Esophagus muscularis mucosa (tissue), 4 donors: ENCODE data around the gene PPM1M. TPM values are rescaled to one million over a fixed set of nuclear protein-coding genes. Genes with fewer than 3 reads are reported as not detected.
A peak's percentile ranks its signal among the peaks of the same experiment; 100 is the strongest.

Experiments used
- DNase-seq: peaks from one replicate; pipeline ENCODE4 v3.0.0-alpha.2; 2017; ENCODE audit errors: extremely low spot score
- H3K27ac ChIP-seq, 4 donors: fragments of 200-600 bp; sonication (generic); replicated peaks in 1 of 4; 1 replicate in 3 of 4; 2 replicates in 1 of 4; pipeline ENCODE4 v1.5.1; 2016 to 2019; ENCODE audit warnings: mild to moderate bottlenecking in 1 of 4
- H3K27me3 ChIP-seq, 4 donors: fragments of 200-600 bp; sonication (generic); one replicate each; pipeline versions ENCODE4 v1.5.1 to v1.6.0; 2016 to 2019
- H3K36me3 ChIP-seq, 4 donors: fragments of 200-600 bp; sonication (generic); one replicate each; pipeline ENCODE4 v1.5.1; 2016 to 2019
- H3K4me1 ChIP-seq, 4 donors: fragments of 200-600 bp; sonication (generic); one replicate each; pipeline ENCODE4 v1.5.1; 2016 to 2019
- H3K4me3 ChIP-seq, 4 donors: fragments of 200-600 bp; sonication (generic); 1 replicate in 2 of 4; 2 replicates in 2 of 4; pipeline ENCODE4 v1.5.1; 2016 to 2019; ENCODE audit warnings: mild to moderate bottlenecking in 4 of 4, moderate library complexity in 1 of 4
- H3K9me3 ChIP-seq, 4 donors: fragments of 200-600 bp; sonication (generic); 1 replicate in 3 of 4; 2 replicates in 1 of 4; pipeline ENCODE4 v1.5.1; 2016 to 2019
- EP300 ChIP-seq: sonication (generic); formaldehyde crosslinking; IDR thresholded peaks from one replicate; pipeline ENCODE4 v1.6.1; 2017; ENCODE audit warnings: antibody characterized with exemption
- POLR2A ChIP-seq: fragments of 450-650 bp; IDR thresholded peaks from one replicate; pipeline ENCODE4 v1.6.1; 2017; ENCODE audit warnings: antibody characterized with exemption, moderate library complexity, mild to moderate bottlenecking, low read depth
- POLR2AphosphoS5 ChIP-seq, 2 donors: sonication (generic); formaldehyde crosslinking; IDR thresholded peaks; one replicate each; pipeline ENCODE4 v1.6.1; 2017; ENCODE audit warnings: antibody characterized with exemption in 2 of 2
- WGBS: methylation state at CpG from one replicate; pipeline ENCODE4 v1.1.5; 2018; 5-methylcytosine and 5-hydroxymethylcytosine counted together
- intact Hi-C: fragments of 100-400 bp; cut with DNase I; formaldehyde crosslinking; loops from one replicate; pipeline ENCODE4 v1.15.1; 2023
- total RNA-seq, 4 donors: library from RNA; depleted of rRNA; stranded (reverse); fragments of >200 nt; gene quantifications; one replicate each; pipeline versions ENCODE4 v1.1.0 to v1.2.1, GENCODE V29; 2016
- TF ChIP-seq, protein P1 (sequence below), 3 experiments: fragments of 200-600 bp in 2 of 3; fragments of 450-650 bp in 1 of 3; sonication (generic) in 2 of 3; IDR thresholded peaks; one replicate each; pipeline ENCODE4 v1.5.1; 2017 to 2019; ENCODE audit warnings: antibody characterized with exemption in 3 of 3, mild to moderate bottlenecking in 2 of 3, moderate library complexity in 1 of 3

Gene PPM1M
- total RNA-seq, 4 donors from 2014 or later, result 24.1 to 35.7 (median 32.4) TPM

DNA sequence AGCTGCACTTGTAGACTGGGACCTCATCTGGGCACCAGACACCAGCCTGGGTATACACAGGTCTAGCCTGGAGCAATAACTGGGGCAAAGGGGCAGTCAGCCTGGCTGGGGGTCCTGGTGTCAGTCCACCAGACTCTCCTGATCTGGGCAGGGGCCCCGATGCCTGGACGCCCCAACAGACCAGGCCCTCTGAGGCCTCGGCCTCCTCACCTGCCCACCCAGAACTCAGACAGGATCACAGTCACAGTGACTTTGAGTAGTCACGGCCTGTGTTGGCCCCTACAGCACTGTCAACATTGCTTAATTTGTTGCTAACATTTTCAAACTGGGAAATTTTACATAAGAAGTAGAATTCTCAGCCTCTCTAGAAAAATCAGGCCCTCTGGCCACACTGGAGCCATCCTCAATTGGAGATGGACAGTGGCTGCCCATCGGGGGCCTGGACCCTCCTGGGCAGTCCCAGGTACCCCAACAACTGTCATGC, 12.4 kb upstream of the PPM1M start:
- intact Hi-C loops, result no loop called here
- Histone ChIP-seq H3K36me3 (peaks cover 28 to 69% (median 53%) of the 10 kb centered on the region in 4 donors), H3K27me3 (no peaks in the 10 kb centered on the region), H3K4me1 (peaks cover 43 to 68% (median 65%) of the 10 kb centered on the region in 4 donors), H3K9me3 (no peaks in the 10 kb centered on the region), H3K4me3 (no peak overlapping the region), H3K27ac (no peak overlapping the region)
- DNase-seq, result no peak
- WGBS, result 96% methylated on average over 4 of the region's 5 CpGs
- TF ChIP-seq POLR2A (no peak), POLR2AphosphoS5 (IDR thresholded peaks at IDR 0.05) (no peak), EP300 (no peak)
- TF ChIP-seq, protein P1, sequence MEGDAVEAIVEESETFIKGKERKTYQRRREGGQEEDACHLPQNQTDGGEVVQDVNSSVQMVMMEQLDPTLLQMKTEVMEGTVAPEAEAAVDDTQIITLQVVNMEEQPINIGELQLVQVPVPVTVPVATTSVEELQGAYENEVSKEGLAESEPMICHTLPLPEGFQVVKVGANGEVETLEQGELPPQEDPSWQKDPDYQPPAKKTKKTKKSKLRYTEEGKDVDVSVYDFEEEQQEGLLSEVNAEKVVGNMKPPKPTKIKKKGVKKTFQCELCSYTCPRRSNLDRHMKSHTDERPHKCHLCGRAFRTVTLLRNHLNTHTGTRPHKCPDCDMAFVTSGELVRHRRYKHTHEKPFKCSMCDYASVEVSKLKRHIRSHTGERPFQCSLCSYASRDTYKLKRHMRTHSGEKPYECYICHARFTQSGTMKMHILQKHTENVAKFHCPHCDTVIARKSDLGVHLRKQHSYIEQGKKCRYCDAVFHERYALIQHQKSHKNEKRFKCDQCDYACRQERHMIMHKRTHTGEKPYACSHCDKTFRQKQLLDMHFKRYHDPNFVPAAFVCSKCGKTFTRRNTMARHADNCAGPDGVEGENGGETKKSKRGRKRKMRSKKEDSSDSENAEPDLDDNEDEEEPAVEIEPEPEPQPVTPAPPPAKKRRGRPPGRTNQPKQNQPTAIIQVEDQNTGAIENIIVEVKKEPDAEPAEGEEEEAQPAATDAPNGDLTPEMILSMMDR (IDR thresholded peaks at IDR 0.05), result no peak

GRCh38 chr3:52233968-52234367, 11.6 kb upstream of the PPM1M start:
- intact Hi-C loops, result no loop called here
- H3K4me3 ChIP-seq, result no peak overlapping the region

DNA sequence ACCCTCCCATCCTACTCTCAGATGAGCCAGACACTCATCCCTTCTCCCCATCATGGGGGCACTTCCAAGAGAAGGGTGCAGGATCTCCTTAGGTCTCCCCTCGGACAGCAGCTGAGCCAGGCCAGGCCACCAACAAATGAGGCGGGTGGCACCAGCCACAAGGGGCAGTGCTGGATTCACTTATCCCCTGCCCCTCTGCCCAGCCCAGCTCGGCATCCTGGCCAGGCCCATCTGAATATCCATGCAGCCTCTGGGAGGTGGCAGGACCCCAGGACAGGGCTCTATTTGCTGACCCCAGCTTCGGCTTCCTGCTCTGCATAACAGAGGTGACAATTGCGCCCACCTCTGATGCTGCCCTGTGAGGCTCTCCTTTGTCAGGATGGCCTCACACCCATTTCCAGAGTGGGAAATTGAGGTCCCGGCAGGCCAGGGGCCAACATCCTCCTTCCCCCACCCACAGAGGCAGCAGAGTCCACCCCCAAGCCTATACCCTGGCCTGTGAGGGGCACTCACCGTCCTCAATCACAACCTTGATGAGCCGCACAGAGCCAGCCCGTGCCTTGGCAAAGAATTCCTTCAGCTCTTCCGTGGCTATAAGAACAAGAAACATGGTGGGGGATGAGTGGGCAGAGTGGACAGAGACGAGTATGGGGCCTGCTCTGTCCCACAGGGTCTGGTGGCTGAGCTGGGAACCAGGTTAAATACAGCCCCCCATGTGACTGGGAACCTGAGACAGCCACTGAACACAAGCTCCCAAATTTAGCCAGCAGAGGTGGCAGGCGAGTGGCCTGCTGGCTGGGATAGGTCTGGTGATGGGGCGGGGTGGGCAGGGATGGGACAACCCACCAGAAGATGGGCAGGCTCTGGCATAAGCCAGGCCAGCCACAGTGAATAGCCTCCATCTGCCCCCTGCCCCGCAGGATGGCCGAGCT, 10.8 kb upstream of the PPM1M start:
- 86% methylated on average over 11 of the region's 15 CpGs for WGBS
- peaks cover 16 to 53% (median 37%) of the 10 kb centered on the region in 4 donors for H3K36me3 ChIP-seq
- intact Hi-C loops, result no loop called here
- H3K27me3 ChIP-seq, result no peaks in the 10 kb centered on the region
- H3K9me3 ChIP-seq, result no peaks in the 10 kb centered on the region
- H3K4me1 ChIP-seq, result peaks cover 49 to 79% (median 74%) of the 10 kb centered on the region in 4 donors
- peak overlapping the region in 1 of 4 donors; percentile 6 for H3K27ac ChIP-seq
- H3K4me3 ChIP-seq, result no peak overlapping the region
- no peak for TF ChIP-seq EP300
- no peak for TF ChIP-seq POLR2A
- no peak for TF ChIP-seq POLR2AphosphoS5 (IDR thresholded peaks at IDR 0.05)
- TF ChIP-seq, protein P1 (IDR thresholded peaks at IDR 0.05), result no peak
- DNase-seq, result no peak

More at GRCh38 chr3:52233968-52234367, 11.6 kb upstream of the PPM1M start:
- DNase-seq, result no peak
- TF ChIP-seq, protein P1 (IDR thresholded peaks at IDR 0.05), result no peak
- 66% methylated on average over 3 of the region's 3 CpGs for WGBS
- H3K36me3 ChIP-seq, result peaks cover 24 to 61% (median 45%) of the 10 kb centered on the region in 4 donors
- H3K27ac ChIP-seq, result peak overlapping the region in 1 of 4 donors; percentile 6
- no peaks in the 10 kb centered on the region for H3K27me3 ChIP-seq
- peaks cover 46 to 73% (median 69%) of the 10 kb centered on the region in 4 donors for H3K4me1 ChIP-seq
- no peaks in the 10 kb centered on the region for H3K9me3 ChIP-seq

- TF ChIP-seq EP300 (no peak), POLR2A (no peak)
- TF ChIP-seq, protein P1 (IDR thresholded peaks at IDR 0.05), result no peak
Observed at GRCh38 chr3:52236424-52236886, 9.1 kb upstream of the PPM1M start.

More at GRCh38 chr3:52236424-52236886, 9.1 kb upstream of the PPM1M start:
- H3K4me1 ChIP-seq, result peaks cover 50 to 89% (median 84%) of the 10 kb centered on the region in 4 donors
- no peaks in the 10 kb centered on the region for H3K27me3 ChIP-seq
- no peak for DNase-seq
- no peaks in the 10 kb centered on the region for H3K9me3 ChIP-seq
- WGBS, result 75% methylated on average over 4 of the region's 5 CpGs
- H3K4me3 ChIP-seq, result peak overlapping the region in 1 of 4 donors; percentile 82
- intact Hi-C loops, result no loop called here
- peak overlapping the region; percentile 89 to 94 (median 91) for H3K27ac ChIP-seq
- peaks cover 0 to 36% (median 20%) of the 10 kb centered on the region in 4 donors for H3K36me3 ChIP-seq
